Left lobe of liver (tissue), 2 donors: ENCODE results near the gene DDX47. TPM values are rescaled to one million over a fixed set of nuclear protein-coding genes. Genes with fewer than 3 reads are reported as not detected.
A peak's percentile ranks its signal among the peaks of the same experiment; 100 is the strongest.

Source experiments
- ATAC-seq: fragments of 200-7000 bp; cut with Tn5 transposase; one replicate; pipeline ENCODE4 v1.9.1; 2020; ENCODE audit warnings: mild to moderate bottlenecking, moderate library complexity
- DNase-seq: peaks from one replicate; pipeline ENCODE4 v3.0.0-alpha.2; 2020; ENCODE audit warnings: low spot score
- total RNA-seq: library from RNA; stranded (reverse); gene quantifications from one replicate; pipeline ENCODE4 v1.2.1, GENCODE V29; 2021
- donor health status: DM: no; HTN: no; CAD: no; lungs with moderate emphysema.
- donor health status: DM: no; HTN: yes; CAD: no.

DDX47 gene
- total RNA-seq, result 22.7 TPM

GRCh38 chr12:12813120-12814101 is at the start of gene DDX47:
Gene DDX47, plus strand, starts transcription at chr12:12813346. Its CDS starts 22 bp downstream, at chr12:12813368.
- DNase-seq, result peak; percentile 95

GRCh38 chr12:12764824-12765223 is 48.3 kb upstream of the DDX47 start:
- DNase-seq (no peak), ATAC-seq (no peak)

More at GRCh38 chr12:12813120-12814101, at the start of gene DDX47:
- peak; percentile 100 for ATAC-seq

GRCh38 chr12:12770262-12770661 is 42.9 kb upstream of the DDX47 start:
- ATAC-seq (no peak), DNase-seq (no peak)

- no peak for DNase-seq
- ATAC-seq, result no peak
Measured at GRCh38 chr12:12774791-12775190, 38.4 kb upstream of the DDX47 start.

GRCh38 chr12:12776261-12776660 is 36.9 kb upstream of the DDX47 start:
- DNase-seq, result no peak

GRCh38 chr12:12777092-12777491 is 36.1 kb upstream of the DDX47 start:
- DNase-seq (no peak), ATAC-seq (no peak)

More at GRCh38 chr12:12776261-12776660, 36.9 kb upstream of the DDX47 start:
- peak; percentile 13 for ATAC-seq

GRCh38 chr12:12779007-12779406 is 34.1 kb upstream of the DDX47 start:
- no peak for DNase-seq
- no peak for ATAC-seq

GRCh38 chr12:12779529-12779928 is 33.6 kb upstream of the DDX47 start:
- no peak for DNase-seq

GRCh38 chr12:12784116-12784515 is 29.0 kb upstream of the DDX47 start:
- no peak for DNase-seq
- ATAC-seq, result no peak

More at GRCh38 chr12:12779529-12779928, 33.6 kb upstream of the DDX47 start:
- ATAC-seq, result no peak

GRCh38 chr12:12784911-12785814 is 28.0 kb upstream of the DDX47 start, which contains the start of gene APOLD1:
Gene APOLD1, plus strand, starts transcription at chr12:12785659. Its CDS starts 33 bp downstream, at chr12:12785692.
- no peak for DNase-seq
- no peak for ATAC-seq

GRCh38 chr12:12786351-12786705 is 26.8 kb upstream of the DDX47 start:
- peak; percentile 5 for ATAC-seq
- no peak for DNase-seq

- DNase-seq (peak; percentile 83), ATAC-seq (peak; percentile 89)
Measured at GRCh38 chr12:12786706-12787601, 26.2 kb upstream of the DDX47 start.

- DNase-seq (no peak), ATAC-seq (no peak)
Measured at GRCh38 chr12:12788131-12788530, 25.0 kb upstream of the DDX47 start.

- DNase-seq (peak; percentile 65), ATAC-seq (peak; percentile 70)
Measured at GRCh38 chr12:12788675-12789368, 24.3 kb upstream of the DDX47 start.

- no peak for ATAC-seq
Measured at GRCh38 chr12:12790956-12791355, 22.2 kb upstream of the DDX47 start.

GRCh38 chr12:12791756-12792369 is 21.3 kb upstream of the DDX47 start:
- DNase-seq (peak; percentile 49), ATAC-seq (peak; percentile 52)

More at GRCh38 chr12:12790956-12791355, 22.2 kb upstream of the DDX47 start:
- no peak for DNase-seq

- DNase-seq (no peak), ATAC-seq (no peak)
Measured at GRCh38 chr12:12792421-12792820, 20.7 kb upstream of the DDX47 start.

GRCh38 chr12:12794686-12795085 is 18.5 kb upstream of the DDX47 start:
- DNase-seq (no peak), ATAC-seq (no peak)

- ATAC-seq (no peak), DNase-seq (no peak)
Measured at GRCh38 chr12:12796171-12796570, 17.0 kb upstream of the DDX47 start.
